Pancreas (tissue), 10 donors: ENCODE data around the gene LRFN5. TPM values are rescaled to one million over a fixed set of nuclear protein-coding genes. Genes with fewer than 3 reads are reported as not detected.

Source experiments
- ATAC-seq, 4 donors: fragments of 200-7000 bp; cut with Tn5 transposase; one replicate each; pipeline versions ENCODE4 v1.8.0 to v1.9.1; 2020; ENCODE audit warnings: mild to moderate bottlenecking in 4 of 4, moderate library complexity in 4 of 4
- DNase-seq, 6 donors: peaks; one replicate each; pipeline ENCODE4 v3.0.0-alpha.2; 2020
- FAIRE-seq: peaks from 2 replicates; lab custom pipeline; 2012; peaks lifted over from hg19 to GRCh38; lab: Jason Lieb, UNC
- H3K27ac ChIP-seq, 4 donors: fragments of 200-600 bp; sonication (generic); 1 replicate in 3 of 4; 2 replicates in 1 of 4; pipeline versions ENCODE4 v1.5.0 to v1.8.0; 2020
- H3K27me3 ChIP-seq, 4 donors: fragments of 200-600 bp; one replicate each; pipeline ENCODE4 v1.8.0; 2021
- H3K36me3 ChIP-seq, 3 donors: fragments of 200-600 bp; sonication (generic) in 1 of 3; one replicate each; pipeline versions ENCODE4 v1.5.0 to v1.8.0; 2020 to 2021
- H3K4me1 ChIP-seq, 3 donors: fragments of 200-600 bp; one replicate each; pipeline ENCODE4 v1.8.0; 2021
- H3K4me3 ChIP-seq, 4 donors: fragments of 200-600 bp; sonication (generic) in 2 of 4; one replicate each; pipeline versions ENCODE4 v1.5.0 to v1.8.0; 2020 to 2021
- H3K9me3 ChIP-seq, 4 donors: fragments of 200-600 bp; one replicate each; pipeline ENCODE4 v1.8.0; 2021
- WGBS, 2 donors: extraction: QIAGEN DNeasy Blood & Tissue Kit; methylation state at CpG; one replicate each; pipeline ENCODE4 v1.1.7; 2013; 5-methylcytosine and 5-hydroxymethylcytosine counted together
- intact Hi-C, 3 donors: fragments of 100-400 bp; cut with DNase I; formaldehyde crosslinking; loops; one replicate each; pipeline versions ENCODE4 v1.11.1 to v1.14.2; 2022
- polyA plus RNA-seq, 2 donors: library from polyadenylated mRNA; stranded (reverse); fragments of 200-250 nt; gene quantifications; one replicate each; pipeline ENCODE4 v1.2.3, GENCODE V29; 2013
- total RNA-seq, 6 donors: library from RNA; stranded (reverse); fragmentation: NEBNext Ultra II Directional in 4 of 6; extraction: Animal tissue kit (Norgen Biotek cat#: 25700) in 4 of 6; gene quantifications; one replicate each; pipeline versions ENCODE4 v1.2.1 to v1.2.4, GENCODE V29; 2021 to 2023
- TF ChIP-seq, protein P1 (sequence below), 4 donors: fragments of 200-600 bp; sonication (generic) in 3 of 4; IDR thresholded peaks; one replicate each; pipeline versions ENCODE4 v1.5.0 to v1.8.0; 2021; ENCODE audit warnings: antibody characterized with exemption in 4 of 4
- donor health status: healthy with polysubstance abuse.
- donor health status: DM: no; HTN: no; CAD: no; lungs with moderate emphysema.
- donor health status: DM: no; HTN: no; CAD: no.
- donor health status: control.
- donor health status: control.
- donor health status: Bipolar disorder and iron deficiency.
- donor health status: DM: yes; HTN: yes; CAD: no.
- donor health status: DM: no; HTN: no; CAD: no.
- donor health status: DM: no; HTN: no; CAD: no.
- donor health status: DM: yes; HTN: yes; CAD: no.

The LRFN5 gene
- total and polyA plus RNA-seq, 8 donors: 0.13 to 1.4 (median 0.29) TPM

DNA sequence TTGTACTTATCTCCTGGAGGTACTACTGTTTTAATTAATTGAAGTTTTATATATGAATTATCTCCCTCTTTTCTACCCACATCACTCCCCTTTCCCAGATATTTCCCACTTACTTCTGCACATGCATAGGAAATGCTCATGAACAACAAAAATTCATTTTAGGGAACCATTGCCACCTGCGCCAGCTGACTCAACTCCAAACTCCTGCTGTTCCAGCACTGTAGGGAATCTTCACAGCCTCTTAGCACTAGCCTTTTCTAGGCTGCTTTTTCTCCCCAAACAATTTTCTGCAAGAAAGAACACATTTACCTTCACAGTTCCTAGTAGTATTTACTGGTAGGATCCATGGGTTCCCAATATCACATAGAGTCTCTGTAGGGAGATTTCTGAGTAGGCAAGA lies 268.4 kb downstream of the LRFN5 start:
- WGBS, 2 donors: 74 to 91% methylated on average over 1 of the region's 1 CpG
- Histone ChIP-seq H3K4me3 (no peak overlapping the region), H3K36me3 (no peaks in the 10 kb centered on the region), H3K27ac (no peak overlapping the region), H3K4me1 (no peaks in the 10 kb centered on the region), H3K27me3 (no peaks in the 10 kb centered on the region), H3K9me3 (no peaks in the 10 kb centered on the region)
- DNase-seq (no peak), ATAC-seq (no peak), FAIRE-seq (no peak)
- TF ChIP-seq, protein P1, sequence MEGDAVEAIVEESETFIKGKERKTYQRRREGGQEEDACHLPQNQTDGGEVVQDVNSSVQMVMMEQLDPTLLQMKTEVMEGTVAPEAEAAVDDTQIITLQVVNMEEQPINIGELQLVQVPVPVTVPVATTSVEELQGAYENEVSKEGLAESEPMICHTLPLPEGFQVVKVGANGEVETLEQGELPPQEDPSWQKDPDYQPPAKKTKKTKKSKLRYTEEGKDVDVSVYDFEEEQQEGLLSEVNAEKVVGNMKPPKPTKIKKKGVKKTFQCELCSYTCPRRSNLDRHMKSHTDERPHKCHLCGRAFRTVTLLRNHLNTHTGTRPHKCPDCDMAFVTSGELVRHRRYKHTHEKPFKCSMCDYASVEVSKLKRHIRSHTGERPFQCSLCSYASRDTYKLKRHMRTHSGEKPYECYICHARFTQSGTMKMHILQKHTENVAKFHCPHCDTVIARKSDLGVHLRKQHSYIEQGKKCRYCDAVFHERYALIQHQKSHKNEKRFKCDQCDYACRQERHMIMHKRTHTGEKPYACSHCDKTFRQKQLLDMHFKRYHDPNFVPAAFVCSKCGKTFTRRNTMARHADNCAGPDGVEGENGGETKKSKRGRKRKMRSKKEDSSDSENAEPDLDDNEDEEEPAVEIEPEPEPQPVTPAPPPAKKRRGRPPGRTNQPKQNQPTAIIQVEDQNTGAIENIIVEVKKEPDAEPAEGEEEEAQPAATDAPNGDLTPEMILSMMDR (IDR thresholded peaks at IDR 0.05): no peak
- intact Hi-C loops: no loop called here

DNA sequence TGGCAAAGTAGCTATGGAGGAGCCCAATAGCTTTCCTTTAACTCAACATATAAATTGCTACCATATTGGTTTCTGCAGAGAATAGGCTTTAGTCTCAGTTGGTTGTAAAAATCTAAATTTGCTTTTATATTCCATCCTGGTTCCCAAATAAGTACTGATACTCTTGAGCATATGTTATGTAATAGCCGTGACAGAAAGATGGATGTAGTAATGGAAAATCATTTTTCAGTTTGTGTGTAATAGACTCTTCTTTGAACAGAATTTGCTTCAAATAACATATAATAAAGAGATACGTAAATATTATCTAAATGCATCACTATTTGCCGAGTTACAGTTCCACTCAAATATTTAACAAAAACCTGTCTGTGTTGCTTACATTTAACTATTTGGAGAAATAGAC lies 271.6 kb downstream of the LRFN5 start:
- FAIRE-seq (no peak), DNase-seq (no peak), ATAC-seq (no peak)
- Histone ChIP-seq H3K36me3 (no peaks in the 10 kb centered on the region), H3K4me1 (no peaks in the 10 kb centered on the region), H3K27ac (no peak overlapping the region), H3K9me3 (no peaks in the 10 kb centered on the region), H3K4me3 (no peak overlapping the region), H3K27me3 (no peaks in the 10 kb centered on the region)
- 56 to 72% methylated on average over 3 of the region's 3 CpGs for whole genome bisulfite sequencing, 2 donors
- intact Hi-C loops: no loop called here
- TF ChIP-seq, protein P1 (IDR thresholded peaks at IDR 0.05): no peak

- DNase-seq (no peak), ATAC-seq (no peak), FAIRE-seq (no peak)
- H3K27ac ChIP-seq: no peak overlapping the region
- H3K4me1 ChIP-seq: no peaks in the 10 kb centered on the region
- H3K27me3 ChIP-seq: no peaks in the 10 kb centered on the region
- no peaks in the 10 kb centered on the region for H3K9me3 ChIP-seq
- TF ChIP-seq, protein P1 (IDR thresholded peaks at IDR 0.05): no peak
- no peak overlapping the region for H3K4me3 ChIP-seq
- intact Hi-C loops: no loop called here
- no peaks in the 10 kb centered on the region for H3K36me3 ChIP-seq
- WGBS, 2 donors: 63 to 71% methylated on average over 8 of the region's 8 CpGs
These were observed 284.9 kb downstream of the LRFN5 start for GRCh38 chr14:41891624-41892023.

- Histone ChIP-seq H3K27me3 (no peaks in the 10 kb centered on the region), H3K4me1 (no peaks in the 10 kb centered on the region), H3K9me3 (no peaks in the 10 kb centered on the region), H3K4me3 (no peak overlapping the region), H3K27ac (no peak overlapping the region), H3K36me3 (no peaks in the 10 kb centered on the region)
- FAIRE-seq (no peak), ATAC-seq (no peak), DNase-seq (no peak)
- TF ChIP-seq, protein P1 (IDR thresholded peaks at IDR 0.05): no peak
- intact Hi-C loops: no loop called here
These were observed 292.7 kb downstream of the LRFN5 start for GRCh38 chr14:41899416-41899815.

DNA sequence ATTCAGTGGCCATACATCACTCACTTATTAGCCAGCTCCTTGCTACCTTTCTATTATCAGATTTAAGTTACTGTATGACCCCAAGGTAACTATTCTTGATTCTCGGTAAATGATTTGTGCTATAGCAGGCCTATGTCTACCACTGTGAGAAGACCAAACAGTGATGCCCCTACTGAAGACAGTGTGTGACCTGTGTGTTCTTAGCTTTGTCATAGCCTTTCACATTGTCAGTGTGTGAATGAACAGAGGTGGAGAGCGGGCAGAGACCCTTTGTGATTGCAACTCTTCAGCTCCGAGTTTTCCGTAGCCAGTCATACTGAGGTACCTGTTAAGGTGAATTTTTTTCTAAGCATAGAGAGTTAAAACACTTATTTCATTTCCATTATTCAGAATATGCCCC lies 294.0 kb downstream of the LRFN5 start:
- TF ChIP-seq, protein P1 (IDR thresholded peaks at IDR 0.05): no peak
- Histone ChIP-seq H3K27ac (no peak overlapping the region), H3K4me1 (no peaks in the 10 kb centered on the region), H3K27me3 (no peaks in the 10 kb centered on the region), H3K36me3 (no peaks in the 10 kb centered on the region), H3K4me3 (no peak overlapping the region), H3K9me3 (no peaks in the 10 kb centered on the region)
- no peak for DNase-seq
- WGBS, 2 donors: 77 to 79% methylated on average over 4 of the region's 4 CpGs
- no peak for FAIRE-seq
- intact Hi-C loops: no loop called here
- ATAC-seq: no peak
